WTC11 (cell line): ENCODE results near the gene ZNF521. TPM values are rescaled to one million over a fixed set of nuclear protein-coding genes. Genes with fewer than 3 reads are reported as not detected.

ENCODE experiments used
- ATAC-seq: fragments of 200-7000 bp; cut with Tn5 transposase; 2 replicates; pipeline ENCODE4 v1.10.0; 2021; ENCODE audit warnings: mild to moderate bottlenecking, moderate library complexity
- CTCF ChIA-PET: fragments of 300-600 bp; sonication (Branson Sonifier 250); formaldehyde crosslinking; loops from one replicate; lab custom pipeline; 2021; ENCODE audit warnings: antibody characterized with exemption; lab: Charles Lee
- POLR2A ChIA-PET: fragments of 350-600 bp; sonication (Branson Sonifier 250); formaldehyde crosslinking; loops from one replicate; lab custom pipeline; 2021; ENCODE audit warnings: antibody characterized with exemption; lab: Charles Lee
- DNase-seq: peaks from one replicate; pipeline ENCODE4 v3.0.0; 2021; ENCODE audit warnings: low spot score
- H3K27ac Mint-ChIP-seq: 2 replicates; pipeline ENCODE4 v1.8.0; 2021; ENCODE audit warnings: mixed read lengths
- H3K27me3 Mint-ChIP-seq: 2 replicates; pipeline ENCODE4 v1.8.0; 2021; ENCODE audit warnings: low read depth, mild to moderate bottlenecking, moderate library complexity, mixed read lengths
- H3K36me3 Mint-ChIP-seq: 2 replicates; pipeline ENCODE4 v1.8.0; 2021; ENCODE audit warnings: mixed read lengths
- H3K4me1 Mint-ChIP-seq: 2 replicates; pipeline ENCODE4 v1.8.0; 2022; ENCODE audit warnings: mixed read lengths
- H3K4me3 Mint-ChIP-seq: 2 replicates; pipeline ENCODE4 v1.8.0; 2021; ENCODE audit warnings: mild to moderate bottlenecking, moderate library complexity, mixed read lengths
- H3K9me3 Mint-ChIP-seq: 2 replicates; pipeline ENCODE4 v1.8.0; 2021; ENCODE audit warnings: mixed read lengths
- ARID4B ChIP-seq: sonication (generic); formaldehyde crosslinking; IDR thresholded peaks from 2 replicates; pipeline ENCODE4 v1.8.0; 2023; ENCODE audit warnings: missing genetic modification reagents, mild to moderate bottlenecking, borderline replicate concordance
- CDX4 ChIP-seq: fragments of 250-450 bp; sonication (Bioruptor Pico); IDR thresholded peaks from 2 replicates; pipeline ENCODE4 v1.9.0; 2021; ENCODE audit warnings: moderate library complexity, mild to moderate bottlenecking, inconsistent platforms, borderline replicate concordance
- E2F5 ChIP-seq: sonication (generic); formaldehyde crosslinking; IDR thresholded peaks from 2 replicates; pipeline ENCODE4 v1.8.1; 2022; ENCODE audit warnings: mild to moderate bottlenecking, moderate library complexity, missing genetic modification reagents
- FOXP1 ChIP-seq: sonication (generic); formaldehyde crosslinking; IDR thresholded peaks from 2 replicates; pipeline ENCODE4 v1.8.0; 2022; ENCODE audit warnings: missing genetic modification reagents, mild to moderate bottlenecking, moderate library complexity, borderline replicate concordance
- MAX ChIP-seq: sonication (generic); formaldehyde crosslinking; IDR thresholded peaks from 2 replicates; pipeline ENCODE4 v1.8.0; 2022; ENCODE audit warnings: mild to moderate bottlenecking, missing genetic modification reagents
- MYBL2 ChIP-seq: sonication (generic); formaldehyde crosslinking; IDR thresholded peaks from 2 replicates; pipeline ENCODE4 v1.8.1; 2023; ENCODE audit warnings: mild to moderate bottlenecking, moderate library complexity, missing genetic modification reagents
- NR1H2 ChIP-seq: sonication (generic); formaldehyde crosslinking; IDR thresholded peaks from 2 replicates; pipeline ENCODE4 v1.9.0; 2021; ENCODE audit warnings: mild to moderate bottlenecking, moderate library complexity, missing genetic modification reagents
- NR3C1 ChIP-seq: sonication (generic); formaldehyde crosslinking; conservative IDR thresholded peaks from 2 replicates; pipeline ENCODE4 v1.8.1; 2023; ENCODE audit warnings: low read depth, mild to moderate bottlenecking, missing genetic modification reagents
- SOX15 ChIP-seq: fragments of 250-450 bp; sonication (Bioruptor Pico); IDR thresholded peaks from 2 replicates; pipeline ENCODE4 v1.9.0; 2021; ENCODE audit warnings: mild to moderate bottlenecking
- TCF7 ChIP-seq: sonication (generic); formaldehyde crosslinking; IDR thresholded peaks from 2 replicates; pipeline ENCODE4 v1.8.0; 2022; ENCODE audit warnings: mild to moderate bottlenecking, low read depth, missing genetic modification reagents, moderate library complexity
- TEAD1 ChIP-seq: sonication (generic); formaldehyde crosslinking; IDR thresholded peaks from 2 replicates; pipeline ENCODE4 v1.8.0; 2022; ENCODE audit warnings: mild to moderate bottlenecking, missing genetic modification reagents
- TEAD4 ChIP-seq: sonication (generic); formaldehyde crosslinking; IDR thresholded peaks from 2 replicates; pipeline ENCODE4 v1.8.0; 2022; ENCODE audit warnings: mild to moderate bottlenecking, missing genetic modification reagents
- ZBTB21 ChIP-seq: sonication (generic); formaldehyde crosslinking; IDR thresholded peaks from 2 replicates; pipeline ENCODE4 v1.8.1; 2023; ENCODE audit warnings: mild to moderate bottlenecking, missing genetic modification reagents, borderline replicate concordance
- ZBTB43 ChIP-seq: sonication (generic); formaldehyde crosslinking; IDR thresholded peaks from 2 replicates; pipeline ENCODE4 v1.8.1; 2023; ENCODE audit warnings: mild to moderate bottlenecking, missing genetic modification reagents
- ZMAT4 ChIP-seq: fragments of 250-450 bp; sonication (Bioruptor Pico); IDR thresholded peaks from 2 replicates; pipeline ENCODE4 v1.9.0; 2021; ENCODE audit warnings: mild to moderate bottlenecking
- ZNF138 ChIP-seq: sonication (generic); formaldehyde crosslinking; conservative IDR thresholded peaks from 2 replicates; pipeline ENCODE4 v1.8.1; 2022; ENCODE audit warnings: mild to moderate bottlenecking, moderate library complexity, missing genetic modification reagents
- ZNF219 ChIP-seq: sonication (generic); formaldehyde crosslinking; IDR thresholded peaks from 2 replicates; pipeline ENCODE4 v1.8.0; 2023; ENCODE audit warnings: missing genetic modification reagents, mild to moderate bottlenecking, borderline replicate concordance
- ZNF423 ChIP-seq: fragments of 250-450 bp; sonication (Bioruptor Pico); IDR thresholded peaks from 2 replicates; pipeline ENCODE4 v2.1.2; 2022; ENCODE audit warnings: mild to moderate bottlenecking, moderate library complexity
- total RNA-seq: library from RNA; stranded (reverse); gene quantifications from 3 replicates; pipeline ENCODE4 v1.2.3, GENCODE V29; 2021
- TF ChIP-seq, protein P1 (sequence below): sonication (generic); formaldehyde crosslinking; IDR thresholded peaks from 2 replicates; pipeline ENCODE4 v1.8.0; 2022; ENCODE audit warnings: mild to moderate bottlenecking, missing genetic modification reagents
- TF ChIP-seq, protein P2 (sequence below): sonication (generic); formaldehyde crosslinking; IDR thresholded peaks from 2 replicates; pipeline ENCODE4 v1.8.1; 2023; ENCODE audit warnings: mild to moderate bottlenecking, missing genetic modification reagents, moderate library complexity
- TF ChIP-seq, protein P3 (sequence below): fragments of 200-600 bp; IDR thresholded peaks from 2 replicates; pipeline ENCODE4 v1.8.0; 2022; ENCODE audit warnings: antibody characterized with exemption

The ZNF521 gene
- total RNA-seq, 1 experiment from 2014 or later, result 15.3 TPM

DNA sequence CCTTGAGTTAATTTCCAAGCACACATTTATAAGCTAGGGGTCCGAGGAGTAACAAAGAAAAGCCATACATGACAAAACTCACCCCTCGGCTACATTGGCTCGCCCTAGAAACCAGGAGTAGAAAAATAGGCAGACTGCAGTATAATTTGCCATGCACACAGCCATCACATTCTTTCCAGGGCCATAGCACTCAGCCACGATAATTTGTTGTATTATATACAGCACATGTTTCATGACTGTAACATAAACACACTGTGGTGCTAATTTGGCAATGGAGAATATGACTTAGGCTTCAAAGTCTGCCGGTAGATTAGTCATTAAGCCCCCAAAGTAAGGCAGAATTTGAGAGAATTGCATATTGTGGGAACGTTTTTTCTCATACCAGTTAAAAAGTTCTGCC is 254.9 kb downstream of the ZNF521 start:
- H3K4me1 Mint-ChIP-seq, result peaks cover 18% of the 10 kb centered on the region
- no peak for TF ChIP-seq ZNF423 (CRISPR knock-in tag)
- TF ChIP-seq, protein P1, sequence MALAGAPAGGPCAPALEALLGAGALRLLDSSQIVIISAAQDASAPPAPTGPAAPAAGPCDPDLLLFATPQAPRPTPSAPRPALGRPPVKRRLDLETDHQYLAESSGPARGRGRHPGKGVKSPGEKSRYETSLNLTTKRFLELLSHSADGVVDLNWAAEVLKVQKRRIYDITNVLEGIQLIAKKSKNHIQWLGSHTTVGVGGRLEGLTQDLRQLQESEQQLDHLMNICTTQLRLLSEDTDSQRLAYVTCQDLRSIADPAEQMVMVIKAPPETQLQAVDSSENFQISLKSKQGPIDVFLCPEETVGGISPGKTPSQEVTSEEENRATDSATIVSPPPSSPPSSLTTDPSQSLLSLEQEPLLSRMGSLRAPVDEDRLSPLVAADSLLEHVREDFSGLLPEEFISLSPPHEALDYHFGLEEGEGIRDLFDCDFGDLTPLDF (CRISPR knock-in tag), result no peak
- no peak for TF ChIP-seq MYBL2 (CRISPR knock-in tag)
- no peak for TF ChIP-seq TEAD1 (CRISPR knock-in tag)
- TF ChIP-seq ZNF138 (CRISPR knock-in tag), result no peak
- TF ChIP-seq TCF7, result no peak
- POLR2A ChIA-PET, result no interaction called here
- no peak for ATAC-seq
- H3K9me3 Mint-ChIP-seq, result no peaks in the 10 kb centered on the region
- H3K36me3 Mint-ChIP-seq, result no peaks in the 10 kb centered on the region
- no peak overlapping the region for H3K4me3 Mint-ChIP-seq
- CTCF ChIA-PET, result no interaction called here
- H3K27ac Mint-ChIP-seq, result no peak overlapping the region
- no peaks in the 10 kb centered on the region for H3K27me3 Mint-ChIP-seq
- no peak for DNase-seq

DNA sequence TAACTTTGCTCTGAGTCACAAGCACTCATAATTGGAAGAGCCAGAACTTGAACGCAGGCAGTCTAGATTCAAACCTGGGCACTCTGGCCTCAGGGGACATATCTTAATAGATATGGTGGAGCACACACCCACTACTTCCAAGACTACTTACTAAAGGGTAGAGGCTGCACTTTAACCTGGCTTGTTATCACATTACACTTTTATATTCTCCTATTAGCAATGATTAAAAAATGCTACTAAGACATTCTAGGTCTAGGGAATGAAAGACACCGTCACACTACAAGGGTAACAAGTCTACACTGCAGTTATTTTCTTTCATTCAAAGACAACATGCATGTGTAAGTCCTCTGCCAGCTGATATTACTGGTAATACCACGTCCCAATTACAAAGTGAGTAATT is 258.8 kb downstream of the ZNF521 start:
- CTCF ChIA-PET, result no interaction called here
- TF ChIP-seq E2F5 (CRISPR knock-in tag), result no peak
- no peak for TF ChIP-seq NR3C1 (CRISPR knock-in tag)
- TF ChIP-seq ZMAT4, result no peak
- TF ChIP-seq ZBTB43 (CRISPR knock-in tag), result no peak
- TF ChIP-seq MAX, result no peak
- TF ChIP-seq MYBL2 (CRISPR knock-in tag), result no peak
- TF ChIP-seq CDX4 (CRISPR knock-in tag), result no peak
- TF ChIP-seq, protein P2, sequence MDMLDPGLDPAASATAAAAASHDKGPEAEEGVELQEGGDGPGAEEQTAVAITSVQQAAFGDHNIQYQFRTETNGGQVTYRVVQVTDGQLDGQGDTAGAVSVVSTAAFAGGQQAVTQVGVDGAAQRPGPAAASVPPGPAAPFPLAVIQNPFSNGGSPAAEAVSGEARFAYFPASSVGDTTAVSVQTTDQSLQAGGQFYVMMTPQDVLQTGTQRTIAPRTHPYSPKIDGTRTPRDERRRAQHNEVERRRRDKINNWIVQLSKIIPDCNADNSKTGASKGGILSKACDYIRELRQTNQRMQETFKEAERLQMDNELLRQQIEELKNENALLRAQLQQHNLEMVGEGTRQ, result no peak
- TF ChIP-seq ZNF423 (CRISPR knock-in tag), result no peak

GRCh38 chr18:25089470-25089869 is 262.5 kb downstream of the ZNF521 start:
- Mint-ChIP-seq H3K4me1 (peaks cover under 1% of the 10 kb centered on the region; the same call in 1 of the 2 replicates), H3K27ac (no peak overlapping the region), H3K36me3 (0 out of 2 replicates have a peak, but pooled peaks cover 3% of the 10 kb centered on the region), H3K9me3 (no peaks in the 10 kb centered on the region), H3K27me3 (no peaks in the 10 kb centered on the region), H3K4me3 (no peak overlapping the region)
- POLR2A ChIA-PET, result no interaction called here
- no peak for DNase-seq
- ATAC-seq, result no peak
- CTCF ChIA-PET, result interaction anchor here (0.6 kb wide), 1 partner anchor 144 kb away, joined by 3 read pairs; no protein-coding TSS in a partner anchor
- TF ChIP-seq FOXP1 (CRISPR knock-in tag) (no peak), SOX15 (CRISPR knock-in tag) (no peak), ZNF219 (CRISPR knock-in tag) (no peak), NR1H2 (CRISPR knock-in tag) (no peak), TEAD4 (CRISPR knock-in tag) (no peak), ARID4B (CRISPR knock-in tag) (no peak), ZBTB21 (CRISPR knock-in tag) (no peak)
- TF ChIP-seq, protein P3, sequence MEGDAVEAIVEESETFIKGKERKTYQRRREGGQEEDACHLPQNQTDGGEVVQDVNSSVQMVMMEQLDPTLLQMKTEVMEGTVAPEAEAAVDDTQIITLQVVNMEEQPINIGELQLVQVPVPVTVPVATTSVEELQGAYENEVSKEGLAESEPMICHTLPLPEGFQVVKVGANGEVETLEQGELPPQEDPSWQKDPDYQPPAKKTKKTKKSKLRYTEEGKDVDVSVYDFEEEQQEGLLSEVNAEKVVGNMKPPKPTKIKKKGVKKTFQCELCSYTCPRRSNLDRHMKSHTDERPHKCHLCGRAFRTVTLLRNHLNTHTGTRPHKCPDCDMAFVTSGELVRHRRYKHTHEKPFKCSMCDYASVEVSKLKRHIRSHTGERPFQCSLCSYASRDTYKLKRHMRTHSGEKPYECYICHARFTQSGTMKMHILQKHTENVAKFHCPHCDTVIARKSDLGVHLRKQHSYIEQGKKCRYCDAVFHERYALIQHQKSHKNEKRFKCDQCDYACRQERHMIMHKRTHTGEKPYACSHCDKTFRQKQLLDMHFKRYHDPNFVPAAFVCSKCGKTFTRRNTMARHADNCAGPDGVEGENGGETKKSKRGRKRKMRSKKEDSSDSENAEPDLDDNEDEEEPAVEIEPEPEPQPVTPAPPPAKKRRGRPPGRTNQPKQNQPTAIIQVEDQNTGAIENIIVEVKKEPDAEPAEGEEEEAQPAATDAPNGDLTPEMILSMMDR, result no peak

More for the DNA sequence above, 258.8 kb downstream of the ZNF521 start:
- Mint-ChIP-seq H3K9me3 (no peaks in the 10 kb centered on the region), H3K27me3 (no peaks in the 10 kb centered on the region), H3K36me3 (no peaks in the 10 kb centered on the region), H3K4me3 (no peak overlapping the region), H3K4me1 (peaks cover 18% of the 10 kb centered on the region), H3K27ac (no peak overlapping the region)
- POLR2A ChIA-PET, result no interaction called here
- DNase-seq (no peak), ATAC-seq (no peak)
